GM23248 (cell line): ENCODE measurements around the gene ZNF408.

Experiments
- EZH2 ChIP-seq: fragments of 200-600 bp; sonication (generic); IDR thresholded peaks from 2 replicates; pipeline ENCODE4 v1.6.1; 2018; ENCODE audit warnings: antibody characterized with exemption, mild to moderate bottlenecking; ENCODE audit not compliant: insufficient read depth, poor library complexity, severe bottlenecking
- EZH2phosphoT487 ChIP-seq: fragments of 200-600 bp; sonication (generic); IDR thresholded peaks from 2 replicates; pipeline ENCODE4 v1.6.1; 2018; ENCODE audit warnings: antibody characterized with exemption, moderate library complexity, mild to moderate bottlenecking, low read depth; ENCODE audit not compliant: insufficient read depth

GRCh38 chr11:46696212-46696558 lies 4.6 kb upstream of the ZNF408 start:
- TF ChIP-seq EZH2 = no peak
- no peak for TF ChIP-seq EZH2phosphoT487
